ENCODE data around the gene TMEM44. TPM values are rescaled to one million over a fixed set of nuclear protein-coding genes. Genes with fewer than 3 reads are reported as not detected.
A peak's percentile ranks its signal among the peaks of the same experiment; 100 is the strongest.
"Not testable (repeated sequence)": the region's sequence is repeated elsewhere in the genome, so short reads cannot be mapped to it uniquely, and the experiment has no call there.

Gene TMEM44
- total RNA-seq, 1 experiment from 2014 or later, result 15.4 TPM

DNA sequence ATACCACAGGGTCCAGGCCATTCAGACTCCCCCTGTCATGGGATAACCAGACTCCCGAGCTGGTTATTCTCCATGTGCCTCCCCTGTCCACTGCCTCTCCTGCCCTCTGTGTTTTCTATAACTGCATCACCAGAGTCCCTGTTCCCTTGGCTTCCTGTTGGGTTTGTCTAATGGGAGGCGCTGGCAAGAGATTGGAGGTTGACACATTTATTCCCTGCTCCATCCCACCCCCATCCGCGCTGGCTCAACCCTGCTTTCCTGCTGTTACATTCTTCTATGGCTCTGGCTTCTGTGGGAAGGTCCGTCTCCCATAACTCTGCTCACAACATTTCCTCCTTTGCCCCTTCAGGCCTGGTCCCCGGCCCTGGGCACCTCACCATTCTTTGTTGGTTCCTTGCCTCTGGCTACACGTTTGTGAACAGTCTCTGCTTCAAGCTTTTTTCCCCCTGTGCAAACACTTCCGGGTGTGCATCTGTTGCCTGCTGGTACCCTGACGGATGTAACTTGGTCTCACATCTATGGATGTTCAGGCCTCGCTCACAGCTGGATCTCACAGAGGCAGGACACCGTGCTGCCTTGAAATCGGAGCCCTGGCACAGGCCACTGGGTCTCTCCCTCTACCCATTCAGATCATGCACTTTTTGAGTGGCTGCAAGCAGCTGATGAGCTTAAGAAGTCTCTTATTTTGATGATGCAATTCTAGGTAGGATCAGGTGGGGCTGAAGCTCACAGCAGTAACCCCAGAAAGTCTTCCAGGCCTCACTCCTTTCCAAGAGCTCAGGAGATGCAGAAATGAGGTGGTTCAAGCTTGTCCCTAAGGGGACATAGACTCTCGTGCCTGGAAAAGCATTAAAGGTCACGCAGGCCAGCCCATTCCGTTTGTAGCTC, 77.8 kb downstream of the TMEM44 start:
- DNase-seq (ENCODE audit: low spot score), result no peak

DNA sequence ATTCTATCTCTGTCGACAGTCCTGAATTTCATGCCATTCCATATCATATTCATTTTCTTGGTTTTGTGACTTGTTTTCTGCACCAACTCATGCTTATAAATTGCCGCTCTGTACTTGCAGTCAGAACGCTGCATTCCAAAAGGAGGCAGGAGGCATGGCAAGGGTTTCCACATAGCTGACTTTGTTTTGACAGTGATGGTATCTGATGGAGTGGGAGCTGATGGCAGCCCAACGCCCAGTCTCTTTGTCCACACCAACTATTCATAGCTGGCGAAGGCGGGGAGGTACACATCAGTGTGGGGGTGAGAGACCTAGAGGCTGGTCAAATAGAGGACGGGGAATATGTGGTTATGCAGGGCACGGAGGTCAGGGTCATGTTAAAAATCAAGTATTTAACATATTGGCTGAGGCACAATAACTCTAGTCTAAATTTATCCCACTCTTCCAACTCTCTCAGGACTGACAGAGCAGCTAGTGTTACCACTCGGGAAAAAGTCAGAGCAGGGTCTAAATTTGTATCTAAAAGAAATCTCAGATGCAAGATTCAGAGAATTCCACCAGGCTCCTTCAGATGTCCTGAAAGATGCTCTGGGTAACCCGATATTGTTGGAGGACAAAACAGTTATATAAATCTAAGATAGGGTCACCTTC, 78.6 kb downstream of the TMEM44 start:
- DNase-seq (ENCODE audit: low spot score), result no peak

DNA sequence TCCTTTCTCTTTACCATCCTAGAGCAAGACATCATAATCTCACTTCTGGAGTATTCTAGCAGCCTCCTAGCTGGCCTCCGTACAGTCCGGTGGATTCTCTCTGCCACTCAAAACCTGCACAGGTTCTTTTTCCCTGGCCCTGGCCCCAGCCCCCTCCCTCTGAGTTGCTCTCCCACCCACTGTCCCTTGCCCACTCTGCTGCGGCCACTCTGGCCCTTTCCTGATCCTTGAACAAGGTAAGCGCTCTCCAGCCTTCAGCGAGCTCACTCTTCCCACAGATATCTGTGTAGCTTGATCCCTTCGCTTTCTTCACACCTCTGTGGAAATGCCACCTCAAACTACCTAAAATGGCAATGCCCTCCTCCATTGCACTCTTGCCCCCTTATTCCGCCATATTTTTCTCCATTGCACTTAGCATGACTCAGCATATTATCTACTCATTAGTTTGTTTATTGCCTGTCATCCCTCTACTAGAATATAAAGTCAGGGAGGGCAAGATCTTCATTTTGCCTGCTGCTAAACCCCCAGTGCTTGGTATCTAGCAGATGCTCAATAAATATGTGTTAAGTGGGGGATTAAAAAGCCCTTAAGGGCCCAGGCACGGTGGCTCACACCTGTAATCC, 80.8 kb downstream of the TMEM44 start:
- no peak for DNase-seq (ENCODE audit: low spot score)

DNA sequence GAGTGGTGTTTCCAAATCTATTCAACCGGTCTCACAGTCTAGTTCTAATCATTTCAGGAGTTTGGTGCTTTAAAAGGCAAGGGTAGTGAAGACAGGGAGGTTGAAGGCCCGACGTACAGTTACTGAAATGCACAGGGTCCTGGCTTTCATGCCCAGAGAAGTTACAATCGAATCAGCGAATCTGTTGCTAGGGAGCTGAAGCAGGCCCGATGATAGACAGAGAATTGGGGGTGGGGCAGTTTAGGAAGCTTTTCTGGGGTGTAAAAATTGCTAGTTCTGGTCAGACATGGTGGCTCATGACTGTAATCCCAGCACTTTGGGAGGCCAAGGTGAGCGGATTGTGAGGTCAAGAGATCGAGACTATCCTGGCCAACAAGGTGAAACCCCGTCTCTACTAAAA, 83.4 kb downstream of the TMEM44 start:
- no peak for DNase-seq (ENCODE audit: low spot score)

DNA sequence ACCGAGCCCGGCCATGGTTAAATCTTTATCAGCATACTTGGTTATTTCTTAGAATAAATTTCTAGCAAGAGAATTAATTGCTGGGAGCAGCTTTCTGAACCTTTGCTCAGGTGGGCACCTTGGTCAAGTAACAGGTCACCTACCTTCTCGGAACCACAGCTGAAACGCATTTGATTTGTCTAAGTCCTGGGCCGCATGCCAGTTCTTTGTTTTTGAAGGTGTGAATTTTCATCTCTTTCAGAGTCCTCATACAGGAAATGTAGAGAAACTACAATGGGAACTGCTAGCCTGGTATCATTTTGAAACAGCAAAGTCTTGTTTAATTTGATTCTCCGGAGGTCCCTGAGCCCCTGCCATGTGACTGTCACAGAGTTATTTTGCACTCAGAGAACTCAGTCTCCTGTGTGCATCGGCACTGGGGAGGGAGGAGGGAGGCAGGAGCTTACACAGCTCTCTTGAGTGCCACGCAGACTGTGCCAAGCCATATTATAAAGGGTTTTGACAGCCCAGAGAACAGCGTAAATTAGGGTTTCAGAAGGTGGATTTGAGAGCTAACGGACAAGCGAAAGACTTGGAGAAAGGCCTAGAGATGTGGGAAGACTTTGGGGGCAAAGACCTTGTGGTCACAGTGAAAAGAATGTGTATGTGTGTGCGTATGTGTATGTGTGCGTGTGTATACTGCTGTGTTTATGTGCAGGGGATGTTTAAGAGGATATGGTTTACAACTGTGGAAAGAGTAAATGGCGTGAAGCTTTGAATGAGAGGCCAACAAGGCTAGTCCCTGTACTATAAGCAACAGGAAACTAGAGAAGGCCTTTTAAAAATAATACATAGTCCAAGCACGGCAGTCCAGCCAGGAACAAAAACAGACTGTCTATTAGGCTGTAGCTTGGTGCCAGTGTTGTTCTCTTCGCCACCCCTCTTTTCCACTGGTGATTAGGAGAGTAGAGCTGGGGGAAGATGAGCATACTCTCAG, 84.6 kb downstream of the TMEM44 start:
- no peak for DNase-seq (ENCODE audit: low spot score)

DNA sequence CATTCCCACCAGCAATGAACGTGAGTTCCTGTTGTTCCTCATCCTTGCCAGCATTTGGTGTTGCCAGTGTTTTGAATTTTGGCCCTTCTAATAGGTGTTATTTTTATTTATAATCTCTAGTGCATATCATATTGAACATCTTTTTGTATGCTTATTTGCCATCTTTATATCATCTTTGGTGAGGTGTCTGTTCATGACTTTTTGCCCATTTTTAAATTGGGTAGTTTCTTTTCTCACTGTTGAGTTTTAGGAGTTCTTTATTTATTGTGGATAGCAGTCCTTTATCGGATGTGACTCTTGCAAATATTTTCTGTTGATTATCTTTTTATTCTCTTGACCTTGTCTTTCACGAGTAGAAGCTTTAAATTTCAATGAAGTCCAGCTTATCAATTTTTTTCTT, 86.2 kb downstream of the TMEM44 start:
- DNase-seq (ENCODE audit: low spot score), result no peak

DNA sequence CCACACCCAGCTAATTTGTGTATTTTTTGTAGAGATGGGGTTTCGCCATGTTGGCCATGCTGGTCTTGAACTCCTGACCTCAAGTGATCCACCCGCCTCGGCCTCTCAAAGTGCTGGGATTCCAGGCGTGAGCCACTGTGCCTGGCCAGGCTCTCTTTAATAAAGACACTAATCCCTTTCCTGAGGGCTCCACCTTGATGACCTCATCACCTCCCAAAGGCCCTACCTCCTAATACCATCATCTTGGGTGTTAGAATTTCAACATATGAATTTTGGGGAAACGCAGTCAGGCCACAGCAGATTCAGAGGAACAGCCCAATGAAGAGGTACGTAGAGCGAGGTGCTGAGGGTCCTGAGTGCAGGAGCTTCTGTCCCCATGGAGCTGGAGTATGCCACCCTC, 87.7 kb downstream of the TMEM44 start:
- DNase-seq (ENCODE audit: low spot score), result not testable (repeated sequence)

DNA sequence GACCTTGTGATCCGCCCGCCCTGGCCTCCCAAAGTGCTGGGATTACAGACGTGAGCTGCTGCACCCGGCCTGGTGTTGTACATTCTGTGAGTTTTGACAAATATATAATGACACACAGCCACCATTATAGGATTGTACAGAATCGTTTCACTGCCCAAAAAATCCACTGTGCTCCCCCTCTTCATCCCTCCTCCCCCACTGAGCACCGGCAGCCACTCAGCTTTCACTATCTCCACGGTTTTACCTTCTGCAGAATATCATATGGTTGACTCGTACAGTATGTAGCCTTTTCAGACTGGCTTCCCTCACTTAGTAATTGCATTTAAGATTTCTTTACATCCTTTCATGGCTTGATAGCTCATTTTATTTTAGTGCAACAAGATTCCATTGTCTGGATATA, 89.7 kb downstream of the TMEM44 start:
- DNase-seq (ENCODE audit: low spot score), result no peak

DNA sequence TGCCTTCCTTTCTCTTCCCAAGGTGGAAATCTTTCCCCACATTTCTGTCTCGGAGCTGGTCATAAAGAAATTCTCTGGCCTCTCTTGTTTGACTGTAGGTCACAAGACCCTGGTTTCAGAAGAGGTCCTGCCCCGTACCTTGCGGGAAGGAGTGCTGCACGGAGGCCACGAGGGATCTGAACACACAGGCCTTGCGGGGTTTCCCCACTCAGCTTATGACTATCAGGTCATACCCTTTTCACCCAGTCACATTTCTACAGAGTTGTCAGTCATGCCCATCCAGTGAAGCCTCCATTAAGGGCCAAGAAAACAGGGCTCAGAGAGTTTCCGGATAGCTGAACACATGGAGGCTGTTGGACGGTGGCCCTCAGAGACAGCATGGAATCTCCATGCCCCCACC, 91.7 kb downstream of the TMEM44 start:
- no peak for DNase-seq (ENCODE audit: low spot score)

DNA sequence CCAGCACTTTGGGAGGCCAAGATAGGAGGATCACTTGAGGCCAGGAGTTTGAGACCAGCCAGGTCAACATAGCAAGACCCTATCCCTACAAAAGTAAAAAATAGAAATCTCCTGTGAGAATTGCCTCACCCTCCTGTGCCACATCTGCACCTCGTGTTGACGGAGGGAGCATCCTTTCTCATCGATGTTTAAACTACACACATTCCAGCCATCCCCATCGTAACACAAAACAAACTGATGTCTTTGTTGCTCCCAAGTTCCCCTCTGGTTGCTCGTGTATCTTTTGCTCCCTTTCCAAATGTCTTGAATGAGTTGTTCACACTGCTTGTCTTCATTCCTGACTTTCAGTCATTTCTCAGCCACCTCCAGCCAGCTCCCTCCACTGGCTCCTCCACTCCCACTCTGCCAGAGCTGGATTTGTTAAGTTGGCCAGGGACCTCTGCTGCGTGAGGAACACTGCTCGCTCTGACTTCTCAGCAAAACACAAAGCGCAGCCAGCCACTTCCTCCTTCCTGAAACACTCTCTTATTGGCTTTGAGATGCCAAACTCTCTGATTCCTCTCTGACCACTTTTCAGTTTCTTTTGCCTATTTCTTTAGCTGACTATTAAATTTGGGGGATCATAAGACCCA, 92.8 kb downstream of the TMEM44 start:
- no peak for DNase-seq (ENCODE audit: low spot score)

DNA sequence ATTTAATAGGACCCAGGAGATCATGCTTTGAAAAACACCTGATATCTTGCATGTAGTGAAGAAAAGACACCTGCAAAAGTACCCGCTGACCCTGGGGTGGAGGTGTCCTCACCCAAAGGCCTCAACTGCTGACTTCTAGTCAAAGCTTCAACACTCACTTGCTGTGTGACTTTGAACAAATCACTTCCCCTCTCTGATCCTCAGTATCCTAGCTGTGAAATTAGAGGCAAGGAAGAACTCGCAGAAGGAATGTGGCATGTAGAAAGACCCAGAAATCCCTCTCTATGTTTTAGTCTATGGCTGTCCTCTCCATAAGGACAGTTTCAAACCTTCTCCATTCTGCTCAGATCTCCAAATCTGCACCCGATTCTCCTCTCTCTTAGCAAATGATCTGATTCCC, 93.7 kb downstream of the TMEM44 start:
- no peak for DNase-seq (ENCODE audit: low spot score)

DNA sequence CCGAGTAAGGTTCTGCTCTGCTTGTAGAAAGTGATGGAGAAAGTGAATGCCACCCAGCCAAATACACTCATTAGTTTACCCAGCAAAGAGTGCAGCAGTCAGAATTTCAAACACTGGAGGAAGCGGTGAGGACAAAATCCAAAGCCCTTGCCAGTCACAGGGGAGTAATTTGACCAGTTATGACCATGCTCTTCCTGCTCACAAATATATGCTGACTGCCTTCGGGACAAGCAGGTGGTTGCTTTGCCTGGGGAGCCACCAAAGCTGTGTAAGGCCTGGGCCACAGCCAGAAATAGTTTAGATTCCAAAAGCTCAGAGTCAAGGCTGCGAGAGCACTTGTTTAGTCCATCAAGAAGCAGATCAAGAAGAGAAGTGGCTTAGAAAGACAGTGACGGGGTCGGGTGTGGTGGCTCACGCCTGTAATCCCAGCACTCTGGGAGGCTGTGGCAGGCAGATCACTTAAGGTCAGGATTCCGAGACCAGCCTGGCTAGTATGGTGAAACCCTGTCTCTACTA, 95.4 kb downstream of the TMEM44 start:
- peak; percentile 97 for DNase-seq (ENCODE audit: low spot score)

Other genes with a start within 250 kb of the TMEM44 start
- gene GP5, start 234.2 kb downstream of the TMEM44 start, total RNA-seq (2014; rRNA removed; shearing (Covaris generic)), result 0.02 and 0.10 TPM in 2 replicates
- gene ATP13A3, start 146.4 kb downstream of the TMEM44 start, total RNA-seq (2014; rRNA removed; shearing (Covaris generic)), result 223 and 264 TPM in 2 replicates
- 55.1 and 72.7 TPM in 2 replicates for gene LSG1, start 38.8 kb upstream of the TMEM44 start, total RNA-seq (2014; rRNA removed; shearing (Covaris generic))
- 8.2 and 10.4 TPM in 2 replicates for gene FAM43A, start 52.5 kb upstream of the TMEM44 start, total RNA-seq (2014; rRNA removed; shearing (Covaris generic))

Data from A172 (cell line).